Mucosa of rectum (tissue), 2 donors: ENCODE data around the gene TAS2R5.
"Not testable (repeated sequence)": the region's sequence is repeated elsewhere in the genome, so short reads cannot be mapped to it uniquely, and the experiment has no call there.

Experiments
- H3K27ac ChIP-seq, 2 donors: one replicate each; pipeline ENCODE4 v1.7.0; 2013; ENCODE audit warnings: inconsistent platforms in 2 of 2, low read depth in 2 of 2, low read length in 2 of 2
- H3K27me3 ChIP-seq, 2 donors: one replicate each; pipeline ENCODE4 v1.7.0; 2013; ENCODE audit warnings: low read length in 2 of 2; ENCODE audit not compliant: control insufficient read depth in 2 of 2, insufficient read depth in 2 of 2
- H3K36me3 ChIP-seq, 2 donors: one replicate each; pipeline ENCODE4 v1.7.0; 2013; ENCODE audit warnings: low read length in 2 of 2; ENCODE audit not compliant: control insufficient read depth in 2 of 2, insufficient read depth in 2 of 2
- H3K4me1 ChIP-seq, 2 donors: one replicate each; pipeline ENCODE4 v1.7.0; 2013; ENCODE audit warnings: low read length in 2 of 2, mild to moderate bottlenecking in 1 of 2; ENCODE audit not compliant: control insufficient read depth in 2 of 2, insufficient read depth in 2 of 2
- H3K4me3 ChIP-seq, 2 donors: one replicate each; pipeline ENCODE4 v1.7.0; 2013; ENCODE audit warnings: low read length in 2 of 2
- H3K9ac ChIP-seq, 2 donors: one replicate each; pipeline ENCODE4 v1.7.0; 2013; ENCODE audit warnings: low read length in 2 of 2, low read depth in 1 of 2, mild to moderate bottlenecking in 1 of 2
- H3K9me3 ChIP-seq, 2 donors: one replicate each; pipeline ENCODE4 v1.7.0; 2013; ENCODE audit warnings: low read length in 2 of 2; ENCODE audit not compliant: control insufficient read depth in 2 of 2
- donor health status: healthy.
- donor health status: Normal muscosa, but diverticular disease.

Gene TAS2R5

DNA sequence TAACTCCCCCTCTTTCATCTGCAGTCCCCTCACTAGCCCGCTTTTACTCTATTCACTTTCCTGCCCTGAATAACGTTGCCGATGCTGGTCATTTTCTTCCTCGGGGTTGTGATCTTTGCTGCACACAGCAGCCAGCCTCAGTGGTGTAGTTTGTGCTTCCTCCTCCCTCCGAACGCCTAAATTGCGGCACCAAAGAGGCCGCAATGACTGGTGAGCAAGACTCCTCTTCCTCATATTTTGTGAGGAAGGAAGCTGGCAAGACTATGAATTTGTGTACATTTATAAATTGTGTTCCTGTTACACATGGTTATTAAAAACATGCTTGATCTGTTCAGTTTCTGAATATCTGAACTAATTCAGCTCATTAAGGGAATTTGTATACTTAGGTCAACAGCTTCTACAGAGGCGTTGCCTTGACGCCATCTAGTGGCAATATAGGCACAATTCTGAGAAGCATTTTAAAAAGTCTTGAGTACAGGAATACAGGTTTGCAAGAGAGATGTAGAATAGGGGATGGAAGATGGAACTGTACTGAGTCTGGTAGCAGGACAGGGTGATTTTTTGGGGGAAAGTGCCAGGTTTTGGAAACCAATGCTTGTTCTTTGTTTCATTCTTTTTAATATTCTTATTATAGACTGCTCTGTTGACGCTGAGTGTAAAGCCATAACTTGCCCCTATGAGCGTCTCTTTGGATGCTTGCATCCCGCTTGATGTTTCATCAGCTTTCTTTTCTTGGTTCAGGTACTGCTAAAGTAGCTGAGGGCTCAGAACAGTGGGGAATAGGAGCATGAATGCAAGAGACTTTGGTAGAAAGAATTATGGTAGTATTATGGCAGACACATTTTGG, 4.1 kb upstream of the TAS2R5 start:
- Histone ChIP-seq H3K4me1 (no peaks in the 10 kb centered on the region), H3K4me3 (no peak overlapping the region), H3K27ac (no peak overlapping the region), H3K9ac (no peak overlapping the region), H3K27me3 (no peaks in the 10 kb centered on the region), H3K36me3 (peaks cover 2 to 3% of the 10 kb centered on the region in 2 donors), H3K9me3 (no peaks in the 10 kb centered on the region)

DNA sequence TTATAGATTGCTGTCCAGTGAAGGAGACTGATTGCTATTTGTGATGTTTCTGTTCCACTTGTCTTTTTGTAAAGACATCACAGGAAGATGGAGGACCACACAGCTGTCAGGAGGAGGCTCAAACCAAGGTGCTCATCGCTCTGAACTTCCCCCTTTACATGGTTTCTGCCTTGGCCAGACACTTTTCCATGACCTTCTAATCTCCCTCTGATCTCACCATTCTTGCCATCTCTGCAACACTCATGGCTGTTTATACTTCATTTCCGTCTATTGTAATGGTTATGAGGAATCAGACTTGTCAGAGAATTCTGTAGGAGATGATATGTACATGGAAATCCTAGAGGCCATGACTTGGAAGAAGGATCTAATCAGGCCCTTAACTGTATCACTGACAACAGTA, 1.7 kb upstream of the TAS2R5 start:
- Histone ChIP-seq H3K9me3 (no peaks in the 10 kb centered on the region), H3K9ac (no peak overlapping the region), H3K36me3 (peaks cover 2 to 3% of the 10 kb centered on the region in 2 donors), H3K27ac (no peak overlapping the region), H3K4me3 (no peak overlapping the region), H3K27me3 (no peaks in the 10 kb centered on the region), H3K4me1 (no peaks in the 10 kb centered on the region)

- H3K4me1 ChIP-seq = no peaks in the 10 kb centered on the region
- H3K4me3 ChIP-seq = no peak overlapping the region
- peaks cover 1 to 2% of the 10 kb centered on the region in 2 donors for H3K36me3 ChIP-seq
- no peak overlapping the region for H3K9ac ChIP-seq
- no peaks in the 10 kb centered on the region for H3K27me3 ChIP-seq
- no peaks in the 10 kb centered on the region for H3K9me3 ChIP-seq
- no peak overlapping the region for H3K27ac ChIP-seq
Measured at GRCh38 chr7:141792526-141792925, 2.5 kb downstream of the TAS2R5 start.

GRCh38 chr7:141820067-141820466, 30.1 kb downstream of the TAS2R5 start:
- no peak overlapping the region for H3K4me3 ChIP-seq
- no peaks in the 10 kb centered on the region for H3K4me1 ChIP-seq
- H3K36me3 ChIP-seq = no peaks in the 10 kb centered on the region
- no peaks in the 10 kb centered on the region for H3K27me3 ChIP-seq
- H3K9ac ChIP-seq = no peak overlapping the region
- no peak overlapping the region for H3K27ac ChIP-seq
- H3K9me3 ChIP-seq = peaks cover 0 to 2% of the 10 kb centered on the region in 2 donors

DNA sequence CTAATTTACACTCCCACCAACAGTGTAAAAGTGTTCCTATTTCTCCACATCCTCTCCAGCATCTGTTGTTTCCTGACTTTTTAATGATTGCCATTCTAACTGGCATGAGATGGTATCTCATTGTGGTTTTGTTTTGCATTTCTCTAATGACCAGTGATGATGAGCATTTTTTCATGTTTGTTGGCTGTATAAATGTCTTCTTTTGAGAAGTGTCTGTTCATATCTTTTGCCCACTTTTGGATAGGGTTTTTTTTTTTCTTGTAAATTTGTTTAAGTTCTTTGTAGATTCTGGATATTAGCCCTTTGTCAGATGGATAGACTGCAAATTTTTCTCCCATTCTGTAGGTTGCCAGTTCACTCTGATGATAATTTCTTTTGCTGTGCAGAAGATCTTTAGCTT, 32.4 kb downstream of the TAS2R5 start:
- not testable (repeated sequence) for H3K9ac ChIP-seq, H3K4me1 ChIP-seq, H3K27ac ChIP-seq, H3K4me3 ChIP-seq, H3K36me3 ChIP-seq, H3K27me3 ChIP-seq, H3K9me3 ChIP-seq

GRCh38 chr7:141837683-141838082, 47.7 kb downstream of the TAS2R5 start:
- no peak overlapping the region for H3K27ac ChIP-seq
- no peaks in the 10 kb centered on the region for H3K4me1 ChIP-seq
- no peaks in the 10 kb centered on the region for H3K36me3 ChIP-seq
- no peaks in the 10 kb centered on the region for H3K9me3 ChIP-seq
- H3K9ac ChIP-seq = no peak overlapping the region
- H3K27me3 ChIP-seq = no peaks in the 10 kb centered on the region
- H3K4me3 ChIP-seq = no peak overlapping the region

GRCh38 chr7:141838581-141838980, 48.6 kb downstream of the TAS2R5 start:
- H3K27ac ChIP-seq = no peak overlapping the region
- H3K4me3 ChIP-seq = no peak overlapping the region
- no peaks in the 10 kb centered on the region for H3K9me3 ChIP-seq
- H3K4me1 ChIP-seq = no peaks in the 10 kb centered on the region
- no peak overlapping the region for H3K9ac ChIP-seq
- H3K36me3 ChIP-seq = no peaks in the 10 kb centered on the region
- H3K27me3 ChIP-seq = no peaks in the 10 kb centered on the region

DNA sequence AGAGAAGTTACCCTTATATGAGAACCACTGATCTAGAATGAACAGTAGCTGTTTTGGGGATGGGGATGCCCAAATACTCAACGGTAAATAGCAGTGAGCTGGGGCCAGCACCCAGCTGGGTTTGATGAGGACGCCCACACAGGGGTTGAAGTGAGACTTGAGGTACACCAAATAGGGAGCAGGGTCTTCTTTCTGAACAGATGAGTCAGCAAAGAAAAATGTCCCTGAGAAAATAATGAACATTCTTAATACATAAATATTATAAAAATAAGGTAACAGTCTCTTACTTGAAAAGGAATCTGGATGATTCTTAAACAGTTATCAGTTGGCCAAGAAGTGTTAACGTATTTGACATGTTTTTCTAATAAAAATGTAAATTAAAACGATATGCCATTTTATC, 49.2 kb downstream of the TAS2R5 start:
- no peak overlapping the region for H3K9ac ChIP-seq
- H3K9me3 ChIP-seq = no peaks in the 10 kb centered on the region
- H3K27me3 ChIP-seq = no peaks in the 10 kb centered on the region
- no peaks in the 10 kb centered on the region for H3K4me1 ChIP-seq
- H3K27ac ChIP-seq = no peak overlapping the region
- no peaks in the 10 kb centered on the region for H3K36me3 ChIP-seq
- no peak overlapping the region for H3K4me3 ChIP-seq

DNA sequence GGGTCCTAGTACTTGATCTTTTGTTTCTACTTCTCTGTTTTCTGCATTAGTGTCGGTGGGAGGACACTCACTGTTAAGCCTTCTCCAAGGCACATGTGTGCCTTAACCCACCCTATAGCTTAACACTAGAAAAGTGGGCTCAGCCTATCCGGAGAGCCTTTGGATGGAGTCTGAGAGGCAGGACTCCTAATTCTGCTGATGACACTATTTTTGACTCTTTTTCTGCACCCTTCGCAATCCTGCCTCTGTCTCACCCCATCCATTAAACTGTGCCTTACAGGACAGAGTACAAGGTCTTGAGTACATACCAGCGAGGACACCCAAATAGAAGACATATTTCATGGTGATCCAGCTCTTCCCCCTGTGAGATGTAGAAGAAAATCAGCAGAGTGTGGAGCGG, 50.7 kb downstream of the TAS2R5 start:
- no peaks in the 10 kb centered on the region for H3K36me3 ChIP-seq
- H3K9me3 ChIP-seq = no peaks in the 10 kb centered on the region
- H3K9ac ChIP-seq = no peak overlapping the region
- H3K27me3 ChIP-seq = no peaks in the 10 kb centered on the region
- H3K4me1 ChIP-seq = no peaks in the 10 kb centered on the region
- H3K4me3 ChIP-seq = no peak overlapping the region
- no peak overlapping the region for H3K27ac ChIP-seq
